HG02885 (cell line): ENCODE data around the gene PRXL2A.
"Not testable (repeated sequence)": the region's sequence is repeated elsewhere in the genome, so short reads cannot be mapped to it uniquely, and the experiment has no call there.

Experiments
- ATAC-seq: cut with Tn5 transposase; IDR thresholded peaks from one replicate; pipeline ENCODE4 v1.9.1; 2021; ENCODE audit warnings: mild to moderate bottlenecking; ENCODE audit not compliant: unreplicated experiment, poor library complexity

Gene PRXL2A, protein sequence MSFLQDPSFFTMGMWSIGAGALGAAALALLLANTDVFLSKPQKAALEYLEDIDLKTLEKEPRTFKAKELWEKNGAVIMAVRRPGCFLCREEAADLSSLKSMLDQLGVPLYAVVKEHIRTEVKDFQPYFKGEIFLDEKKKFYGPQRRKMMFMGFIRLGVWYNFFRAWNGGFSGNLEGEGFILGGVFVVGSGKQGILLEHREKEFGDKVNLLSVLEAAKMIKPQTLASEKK

DNA sequence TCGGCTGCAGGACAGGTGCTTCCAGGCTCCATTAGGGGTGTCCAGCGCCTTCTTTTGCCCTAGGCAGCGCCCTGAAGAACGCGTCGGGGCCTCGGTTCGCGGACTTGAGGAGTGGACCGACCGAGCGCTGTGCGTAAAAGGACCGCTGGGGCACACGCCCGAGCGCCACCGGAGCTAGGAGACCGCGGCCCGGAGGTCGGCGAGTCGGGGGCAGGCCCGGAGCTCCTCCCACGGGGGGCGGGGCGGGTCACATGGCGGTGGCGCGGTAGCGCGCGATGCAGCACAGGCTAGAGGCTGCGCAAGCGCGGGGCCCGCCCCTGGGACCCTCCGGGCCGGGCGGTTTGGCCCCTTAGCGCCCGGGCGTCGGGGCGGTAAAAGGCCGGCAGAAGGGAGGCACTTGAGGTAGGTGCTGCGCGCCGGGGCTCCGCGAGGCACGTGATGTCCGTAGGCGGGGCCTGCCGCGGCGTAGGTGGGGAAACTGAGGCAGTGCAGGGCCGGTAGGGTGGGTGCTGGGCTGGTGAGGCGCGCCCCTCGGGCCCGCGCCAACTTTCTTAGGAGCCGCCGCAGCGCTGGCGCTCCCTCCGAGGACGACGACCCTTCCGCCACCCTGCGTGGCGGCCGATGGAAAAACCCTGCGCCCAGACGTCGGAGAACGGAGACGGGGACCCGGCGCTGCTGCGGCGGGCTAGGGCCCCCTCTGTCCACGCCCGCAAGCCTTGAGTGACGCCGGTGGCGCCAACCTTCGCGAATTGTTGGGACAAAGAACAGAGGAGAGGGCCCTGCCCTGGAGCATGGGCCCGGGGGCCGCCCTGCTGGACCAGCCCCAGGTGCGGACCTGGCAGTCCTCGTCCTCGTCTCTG, at the start of gene PRXL2A:
Gene PRXL2A (plus strand): TSS at position 310 of the 860 bp plus-strand sequence. CDS start 11,917 bp downstream, outside the sequence.
- peak; percentile 96 for ATAC-seq

DNA sequence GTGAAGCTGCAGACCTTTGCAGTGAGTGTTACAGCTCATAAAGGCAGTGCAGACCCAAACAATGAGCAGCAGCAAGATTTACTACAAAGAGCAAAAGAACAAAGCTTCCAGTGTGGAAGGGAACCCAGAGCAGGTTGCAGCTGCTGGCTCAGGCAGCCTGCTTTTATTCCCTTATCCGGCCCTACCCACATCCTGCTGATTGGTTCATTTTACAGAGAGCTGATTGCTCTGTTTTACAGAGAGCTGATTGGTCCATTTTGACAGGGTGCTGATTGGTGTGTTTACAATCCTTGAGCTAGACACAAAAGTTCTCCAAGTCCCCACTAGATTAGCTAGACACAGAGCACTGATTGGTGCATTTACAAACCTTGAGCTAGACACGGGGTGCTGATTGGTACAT, 49.4 kb upstream of the PRXL2A start:
- ATAC-seq: not testable (repeated sequence)

DNA sequence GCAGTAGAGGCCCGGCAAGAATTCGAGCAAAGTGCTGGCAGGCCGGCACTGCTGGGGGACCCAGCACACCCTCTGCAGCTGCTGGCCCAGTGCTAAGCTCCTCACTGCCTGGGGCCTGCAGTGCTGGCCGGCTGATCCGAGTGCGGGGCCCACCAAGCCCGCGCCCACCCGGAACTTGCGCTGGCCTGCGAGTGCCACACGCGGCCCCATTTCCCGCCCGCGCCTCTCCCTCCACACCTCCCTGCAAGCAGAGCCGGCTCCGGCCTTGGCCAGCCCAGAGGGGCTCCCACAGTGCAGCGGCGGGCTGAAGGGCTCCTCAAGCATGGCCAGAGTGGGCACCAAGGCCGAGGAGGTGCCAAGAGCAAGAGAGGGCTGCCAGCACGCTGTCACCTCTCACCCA, 48.7 kb upstream of the PRXL2A start:
- no peak for ATAC-seq

DNA sequence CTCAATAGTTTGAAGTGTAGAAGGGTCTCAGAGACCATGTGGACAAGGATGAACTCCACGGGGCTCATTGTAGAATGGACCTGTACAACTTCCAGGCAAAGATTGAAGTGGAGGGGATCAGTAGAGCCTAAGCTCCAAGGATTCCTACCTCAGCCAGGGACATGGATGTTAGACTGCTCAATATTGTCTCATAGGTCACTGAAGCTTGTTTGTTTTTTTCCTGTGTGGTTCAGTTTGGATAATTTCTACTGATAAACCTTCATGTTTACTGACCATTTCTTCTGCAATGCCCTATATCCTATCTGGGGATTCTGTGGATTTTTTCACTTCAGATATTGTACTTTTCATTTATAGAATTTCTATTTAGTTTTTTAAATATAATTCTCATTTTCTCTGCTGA, 42.8 kb upstream of the PRXL2A start:
- no peak for ATAC-seq

DNA sequence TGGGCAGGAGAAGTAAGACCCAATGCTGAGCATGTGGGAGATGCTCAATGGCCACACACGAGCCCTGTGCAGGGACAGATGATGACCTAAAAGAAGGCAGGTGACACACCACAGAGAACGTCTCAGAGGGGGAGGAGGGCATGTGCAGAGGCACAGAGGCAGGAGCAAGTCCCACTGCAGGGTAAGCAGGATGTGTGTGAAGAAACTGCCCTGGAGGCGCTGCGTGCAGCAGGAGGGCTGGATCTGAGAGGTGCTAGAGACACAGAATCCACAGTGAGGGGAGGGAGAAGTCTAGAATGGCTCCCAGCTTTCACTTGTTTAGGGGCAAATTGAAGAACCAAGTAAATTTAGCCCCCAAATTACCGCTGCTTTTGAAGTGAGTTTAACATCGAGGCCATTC, 36.9 kb upstream of the PRXL2A start:
- ATAC-seq: no peak

DNA sequence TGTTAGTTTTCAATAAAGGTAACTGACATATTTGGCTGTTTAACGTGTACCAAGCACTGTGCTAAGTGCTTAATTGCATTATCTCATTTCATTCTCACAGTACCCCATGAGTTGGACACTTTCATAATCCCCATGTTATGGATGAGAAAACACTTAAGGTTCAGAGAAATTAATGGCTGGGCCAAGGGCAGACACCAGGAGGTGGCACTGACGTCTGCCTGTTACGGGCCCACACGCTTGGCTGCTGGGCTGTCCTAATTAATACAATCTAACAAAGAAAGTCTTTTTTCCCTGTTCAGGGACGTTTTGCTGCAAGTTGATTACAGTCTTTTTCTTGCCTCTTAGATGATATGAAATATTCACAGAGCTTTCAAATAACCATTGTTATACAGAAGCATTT, 35.7 kb upstream of the PRXL2A start:
- no peak for ATAC-seq

DNA sequence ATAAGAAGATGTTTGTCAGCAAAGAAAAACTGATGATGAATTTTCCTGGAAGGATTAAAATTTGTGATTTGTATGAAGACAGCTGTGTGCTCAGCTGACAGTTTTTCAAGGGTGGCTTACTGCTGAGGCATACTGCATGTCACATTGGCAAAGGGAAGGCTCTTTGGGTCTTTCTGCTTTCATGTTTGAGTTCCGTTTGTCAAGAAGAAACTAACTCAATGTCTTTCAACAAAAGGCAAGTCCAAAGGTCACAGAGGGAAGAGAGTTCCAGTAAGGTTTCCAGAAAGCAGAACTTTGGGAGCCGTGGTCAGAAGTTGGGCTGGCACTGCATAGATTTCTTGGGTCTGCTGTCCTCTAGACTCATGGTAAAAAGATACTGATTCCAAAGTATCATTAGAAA, 34.8 kb upstream of the PRXL2A start:
- ATAC-seq: no peak

DNA sequence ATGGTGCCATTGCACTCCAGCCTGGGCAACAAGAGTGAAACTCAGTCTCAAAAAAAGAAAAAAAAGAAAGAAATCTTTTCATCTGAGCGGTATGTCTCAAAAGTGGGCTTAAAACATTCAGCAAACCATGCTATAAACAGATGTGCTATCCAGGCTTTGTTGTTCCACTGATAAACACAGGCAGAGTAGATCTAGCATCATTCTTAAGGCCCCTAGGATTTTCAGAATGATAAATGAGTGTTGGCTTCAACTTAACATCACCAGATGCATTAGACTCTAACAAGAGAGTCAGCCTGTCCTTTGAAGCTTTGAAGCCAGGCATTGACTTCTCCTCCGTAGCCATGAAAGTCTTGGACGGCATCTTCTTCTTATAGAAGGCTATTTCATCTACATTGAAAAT, 28.6 kb upstream of the PRXL2A start:
- no peak for ATAC-seq

DNA sequence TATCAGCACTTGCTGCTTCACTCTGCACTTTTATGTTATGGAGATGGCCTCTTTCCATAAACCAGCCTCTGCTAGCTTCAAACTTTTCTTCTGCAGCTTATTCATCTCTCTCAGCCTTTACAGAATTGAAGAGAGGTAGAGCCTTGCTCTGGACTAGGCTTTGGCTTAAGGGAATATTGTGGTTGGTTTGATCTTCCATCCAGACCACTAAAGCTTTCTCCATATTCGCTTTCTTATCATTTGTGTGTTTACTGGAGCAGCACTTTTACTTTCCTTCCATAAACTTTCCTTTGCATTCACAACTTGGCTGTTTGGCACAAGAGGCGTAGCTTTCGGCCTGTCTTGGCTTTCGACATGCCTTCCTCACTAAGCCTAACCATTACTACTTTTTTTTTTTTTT, 28.2 kb upstream of the PRXL2A start:
- ATAC-seq: no peak

DNA sequence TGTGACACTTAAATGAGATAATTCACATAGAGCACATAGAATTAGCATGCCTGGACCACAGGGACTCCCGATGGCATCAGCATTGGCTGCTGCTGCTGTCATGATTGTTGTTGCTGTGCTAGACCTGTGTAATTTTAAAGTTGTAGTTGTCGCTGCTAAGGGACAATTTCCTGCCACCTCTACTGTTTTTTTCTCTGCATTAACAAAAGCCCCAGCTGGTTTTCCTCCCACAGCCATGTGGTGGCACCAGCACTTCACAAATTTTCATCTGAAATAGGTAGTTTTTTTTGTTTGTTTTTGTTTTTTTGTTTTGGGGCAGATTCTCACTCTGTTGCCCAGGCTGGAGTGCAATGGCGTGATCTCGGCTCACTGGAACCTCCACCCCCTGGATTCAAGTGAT, 25.4 kb upstream of the PRXL2A start:
- peak; percentile 75 for ATAC-seq

DNA sequence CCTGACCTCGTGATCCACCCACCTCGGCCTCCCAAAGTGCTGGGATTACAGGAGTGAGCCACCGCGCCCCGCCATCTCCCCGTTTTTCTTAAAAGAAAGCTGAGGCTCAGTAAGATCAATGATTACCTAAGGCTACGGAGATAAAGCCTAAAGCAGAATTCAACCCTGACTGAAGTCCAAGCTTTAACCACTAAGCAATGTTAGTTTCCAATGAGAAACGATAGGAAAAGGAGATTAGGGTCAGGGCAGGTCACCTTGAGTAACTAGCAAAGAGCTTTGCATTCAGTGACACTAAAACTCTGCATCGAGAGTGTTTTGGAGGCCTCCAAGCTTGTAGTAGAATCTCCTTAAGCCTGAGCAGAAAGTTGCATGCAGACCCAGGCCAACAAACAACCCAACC, 17.6 kb upstream of the PRXL2A start:
- no peak for ATAC-seq

DNA sequence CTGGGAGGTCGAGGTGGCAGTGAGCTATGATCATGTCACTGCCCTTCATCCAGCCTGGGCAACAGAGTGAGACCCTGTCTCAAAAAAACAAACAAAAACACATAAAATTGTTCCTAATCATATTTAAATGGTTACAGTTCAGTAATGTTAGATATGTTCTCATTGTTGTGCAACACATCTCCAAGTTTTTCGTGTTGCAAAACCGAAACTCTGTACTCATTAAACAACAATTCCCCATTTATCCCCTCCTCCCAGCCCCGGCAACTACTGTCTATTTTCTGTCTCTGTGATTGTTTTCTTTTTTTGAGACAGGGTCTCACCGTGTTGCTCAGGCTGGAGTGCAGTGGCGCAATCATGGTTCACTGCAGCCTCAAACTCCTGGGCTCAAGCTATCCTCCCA, 16.1 kb upstream of the PRXL2A start:
- ATAC-seq: no peak

DNA sequence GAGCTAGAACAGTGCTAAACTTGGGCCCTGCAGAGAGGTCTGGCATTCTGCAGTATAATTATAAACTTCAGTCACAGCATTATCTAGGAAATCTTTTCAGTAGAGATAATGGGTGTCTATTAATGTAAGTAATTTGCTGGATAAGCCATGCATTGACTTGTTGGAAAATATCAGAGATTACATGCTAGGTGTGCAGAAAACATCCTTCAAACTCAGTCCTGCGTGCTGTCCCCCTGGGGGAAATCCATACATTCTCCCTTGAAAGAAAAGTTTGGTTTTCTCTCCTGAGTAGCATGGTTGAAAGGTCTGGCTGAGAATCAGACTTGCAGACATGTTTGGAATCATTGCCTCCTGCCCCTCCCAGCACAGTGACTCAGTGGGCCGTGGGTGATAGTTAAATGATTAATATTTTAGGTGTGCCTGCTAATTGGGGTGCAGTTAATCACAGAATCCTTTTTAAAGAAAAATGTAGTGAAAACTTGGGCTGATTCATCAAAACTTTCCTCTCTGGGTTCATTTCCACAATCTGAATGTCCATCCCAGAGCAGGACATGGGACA, 13.9 kb upstream of the PRXL2A start:
- no peak for ATAC-seq

DNA sequence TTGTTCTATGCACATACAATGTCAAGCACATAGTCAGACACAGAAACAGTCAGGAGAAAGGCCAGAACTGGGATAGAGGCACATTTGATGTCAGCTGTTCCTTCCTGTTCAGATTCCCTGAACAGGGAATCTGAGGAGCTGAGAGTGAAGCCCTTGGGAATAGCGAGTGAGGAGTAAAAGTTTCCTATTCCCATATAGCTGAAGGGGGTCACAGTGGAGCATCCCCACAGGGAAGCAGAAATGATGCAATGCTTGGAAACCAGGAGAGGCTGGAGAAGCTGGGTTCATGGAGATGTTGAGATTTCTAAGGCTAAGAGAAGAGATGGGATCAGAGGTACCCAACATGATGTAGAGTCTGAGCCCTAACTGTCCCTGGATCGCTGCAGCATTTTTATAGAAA, 11.3 kb upstream of the PRXL2A start:
- no peak for ATAC-seq

DNA sequence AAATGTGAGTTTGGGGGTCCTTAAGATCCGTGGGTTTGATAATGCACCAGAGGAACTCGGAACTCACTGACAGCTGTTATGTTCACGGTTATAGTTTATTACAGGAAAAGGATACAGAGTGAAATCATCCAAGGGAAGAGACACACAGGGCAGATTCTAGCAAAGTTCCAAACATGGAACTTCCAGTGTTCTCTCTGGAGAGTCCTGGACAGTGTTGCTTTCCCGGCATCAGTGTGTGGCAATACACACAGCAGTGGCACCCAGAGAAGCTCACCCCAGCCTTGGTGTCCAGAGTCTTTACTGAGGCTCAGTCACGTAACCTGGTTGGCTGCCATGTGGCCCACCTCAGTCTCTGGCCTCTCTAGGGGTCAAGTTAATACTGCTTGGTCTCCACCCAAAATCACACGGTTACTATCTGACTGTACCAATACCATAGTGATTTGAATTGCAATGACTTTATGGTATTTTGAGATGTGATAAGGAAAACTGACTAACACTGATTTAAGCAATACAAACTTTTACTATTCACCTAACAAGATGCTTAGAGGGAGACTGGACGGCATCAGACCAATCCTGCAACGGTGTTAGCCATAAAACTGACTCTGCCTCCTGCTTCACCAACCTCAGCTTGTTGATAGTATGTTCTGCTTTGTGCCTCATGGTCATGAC, 8.1 kb upstream of the PRXL2A start:
- ATAC-seq: no peak

DNA sequence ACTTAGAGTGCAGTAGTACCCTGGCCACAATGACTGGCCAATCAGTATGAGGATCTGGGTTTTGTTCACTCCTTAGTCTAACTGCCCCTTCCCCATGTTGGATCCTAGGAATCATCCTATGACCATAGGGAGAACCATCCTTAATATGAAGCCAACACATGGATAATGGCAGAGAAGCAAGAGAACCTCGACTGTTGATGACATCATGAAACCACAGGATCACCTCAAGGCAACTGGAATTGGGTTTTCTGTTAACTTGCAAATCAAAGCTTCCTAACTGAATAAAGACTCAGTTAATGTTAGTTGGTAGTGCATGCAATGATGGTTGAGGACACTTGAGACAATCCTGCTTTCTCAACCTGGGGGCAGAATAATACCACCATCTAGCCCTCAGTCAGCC, 3.3 kb upstream of the PRXL2A start:
- ATAC-seq: no peak

DNA sequence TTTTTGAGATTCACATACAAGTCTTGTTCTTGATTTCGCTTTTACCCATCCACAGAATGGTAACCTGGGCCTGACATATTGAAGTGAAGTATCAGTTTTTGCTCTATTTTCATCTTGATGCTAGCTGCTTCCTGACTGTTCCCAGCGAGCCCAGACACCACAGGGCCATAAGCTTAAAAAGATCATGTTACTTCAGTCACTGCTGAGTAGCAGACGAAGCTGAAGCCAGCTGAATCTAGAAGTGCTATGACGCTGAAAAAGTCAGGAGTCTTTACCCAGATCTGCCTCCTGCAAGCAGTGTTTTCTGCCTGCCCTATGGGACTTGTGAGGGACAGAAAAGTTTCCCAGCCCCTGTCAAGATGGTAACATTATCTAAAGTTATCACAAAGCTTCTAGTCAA, 2.7 kb upstream of the PRXL2A start:
- no peak for ATAC-seq

DNA sequence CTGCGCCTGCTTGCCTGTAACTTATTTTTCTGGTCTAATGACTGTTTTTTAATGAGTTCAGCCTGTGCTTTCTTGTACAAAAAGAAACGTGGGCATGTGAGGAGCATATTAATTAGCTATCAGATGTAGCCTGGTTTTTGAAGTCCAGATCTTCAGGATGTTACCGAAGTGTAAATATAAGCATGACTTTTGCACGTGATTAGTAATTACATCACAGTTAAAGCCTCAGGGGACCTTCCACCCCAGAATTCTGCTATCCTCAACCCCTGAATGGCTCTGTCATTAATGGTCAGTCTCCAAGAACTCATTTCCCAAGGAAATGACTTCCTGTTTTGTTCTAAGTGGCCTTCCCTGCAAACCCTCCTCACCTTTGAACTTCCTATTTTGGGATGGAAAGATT, 2.1 kb upstream of the PRXL2A start:
- ATAC-seq: no peak

DNA sequence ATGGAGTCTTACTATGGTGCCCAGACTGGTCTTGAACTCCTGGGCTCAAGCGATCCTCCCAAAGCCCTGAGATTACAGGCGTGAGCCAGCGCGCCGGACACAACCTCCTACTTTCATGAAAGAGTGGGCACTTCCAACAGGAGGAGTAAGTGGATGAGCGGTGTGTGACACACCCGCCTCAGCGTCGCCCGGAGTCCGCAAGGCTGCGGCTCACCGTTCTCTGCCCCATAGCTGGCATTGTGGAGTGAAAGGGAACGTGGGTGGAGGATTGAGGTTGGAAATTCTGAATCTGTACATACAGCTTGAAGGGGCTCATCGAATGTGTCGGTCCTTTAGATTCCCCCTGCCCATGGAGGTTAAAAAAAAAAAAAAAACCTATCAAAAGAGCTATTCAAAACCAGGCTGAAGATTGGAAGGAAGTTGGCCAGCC, 524 bp upstream of the PRXL2A start:
- peak; percentile 30 for ATAC-seq

DNA sequence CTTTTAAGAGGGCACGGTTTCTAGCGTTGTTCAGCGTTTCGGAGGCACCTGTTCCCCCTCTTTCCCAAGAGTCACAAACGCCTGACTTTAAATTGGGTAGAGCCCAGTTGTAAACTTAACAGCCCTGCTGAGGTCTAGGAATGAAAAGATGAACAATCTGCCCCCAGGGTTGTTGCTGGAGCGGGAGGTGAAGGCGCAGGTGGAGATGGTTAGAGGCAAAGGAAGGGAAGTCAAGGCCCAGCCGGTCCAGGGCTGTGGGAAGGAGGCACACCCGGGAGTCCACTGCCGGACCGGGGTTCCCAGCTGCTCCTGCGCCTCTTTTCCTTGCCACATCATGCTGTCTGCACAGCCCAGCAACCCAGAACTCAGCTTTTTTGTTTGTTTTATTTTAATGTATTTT, 770 bp downstream of the PRXL2A start:
- no peak for ATAC-seq

DNA sequence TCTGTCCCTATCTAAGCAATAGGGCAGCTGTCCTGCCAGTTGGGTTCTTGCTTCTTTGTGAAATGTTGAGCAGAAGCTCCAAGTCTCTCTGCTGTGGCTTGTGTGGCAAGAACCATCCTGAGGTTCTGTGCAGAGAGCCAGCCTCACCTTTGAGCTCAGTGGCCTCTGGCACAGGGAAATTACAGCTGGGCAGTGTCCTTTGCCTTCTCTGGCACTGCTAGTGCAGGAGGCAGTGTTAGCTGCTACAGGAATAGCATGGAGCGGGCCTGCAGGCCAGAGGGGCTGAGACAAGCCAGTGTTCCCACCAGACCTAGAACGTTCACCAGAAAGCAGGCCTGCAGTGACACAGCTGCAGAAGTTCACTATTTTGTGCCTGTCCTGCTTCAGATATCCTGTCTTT, 1.8 kb downstream of the PRXL2A start:
- no peak for ATAC-seq
